HEK293 (cell line): ENCODE data around the gene DDR1.
A peak's percentile ranks its signal among the peaks of the same experiment; 100 is the strongest.

Experiments used
- CTCF ChIA-PET: fragments of 350-600 bp; formaldehyde crosslinking; extraction: SDS; loops from one replicate; lab custom pipeline; 2021; ENCODE audit warnings: antibody characterized with exemption; lab: Yijun Ruan, JAX
- POLR2A ChIA-PET: fragments of 300-600 bp; formaldehyde crosslinking; extraction: SDS; loops from one replicate; lab custom pipeline; 2020; ENCODE audit warnings: antibody characterized with exemption, inconsistent platforms; lab: Yijun Ruan, JAX
- H3K27ac ChIP-seq: fragments of 200-500 bp; sonication (Bioruptor generic); 2 replicates; pipeline ENCODE4 v1.5.1; 2014; ENCODE audit warnings: low read depth, low read length, control low read depth, inconsistent platforms; ENCODE audit errors: extremely low read depth
- H3K36me3 ChIP-seq, 2 experiments: fragments of 200-500 bp in 1 of 2; sonication (Bioruptor generic) in 1 of 2; 1 replicate in 1 of 2; 2 replicates in 1 of 2; pipeline ENCODE4 v1.5.1; 2014 to 2017; ENCODE audit warnings: inconsistent platforms in 2 of 2, low read length in 2 of 2; ENCODE audit not compliant: control insufficient read depth in 2 of 2, insufficient read depth in 1 of 2
- H3K4me1 ChIP-seq: fragments of 200-500 bp; sonication (Bioruptor generic); 2 replicates; pipeline ENCODE4 v1.5.1; 2014; ENCODE audit warnings: mild to moderate bottlenecking, low read length, inconsistent platforms; ENCODE audit not compliant: control insufficient read depth, insufficient read depth
- H3K4me3 ChIP-seq: 2 replicates; pipeline ENCODE4 v1.5.1; 2011; ENCODE audit warnings: low read depth, mild to moderate bottlenecking, control low read depth, low read length, moderate library complexity
- H3K9me3 ChIP-seq: fragments of 200-500 bp; sonication (Bioruptor generic); 2 replicates; pipeline ENCODE4 v1.5.1; 2014; ENCODE audit warnings: low read depth, low read length, inconsistent platforms; ENCODE audit not compliant: control insufficient read depth, insufficient read depth
- KLF10 ChIP-seq: fragments of 450-650 bp; IDR thresholded peaks from 2 replicates; pipeline ENCODE4 v1.5.1; 2018; ENCODE audit warnings: missing biosample characterization, mild to moderate bottlenecking, missing genetic modification characterization
- PRDM4 ChIP-seq: fragments of 450-650 bp; formaldehyde crosslinking; IDR thresholded peaks from 2 replicates; pipeline ENCODE4 v1.5.1; 2017; ENCODE audit warnings: missing biosample characterization, missing genetic modification characterization
- SP2 ChIP-seq: fragments of 450-650 bp; formaldehyde crosslinking; IDR thresholded peaks from 2 replicates; pipeline ENCODE4 v1.5.1; 2016; ENCODE audit warnings: missing biosample characterization, missing genetic modification characterization
- WT1 ChIP-seq: fragments of 450-650 bp; formaldehyde crosslinking; IDR thresholded peaks from 2 replicates; pipeline ENCODE4 v1.5.1; 2016; ENCODE audit warnings: missing biosample characterization, missing genetic modification characterization
- ZBTB1 ChIP-seq: fragments of 450-650 bp; formaldehyde crosslinking; IDR thresholded peaks from 2 replicates; pipeline ENCODE4 v1.5.1; 2016; ENCODE audit warnings: missing biosample characterization, missing genetic modification characterization
- ZBTB20 ChIP-seq: fragments of 450-650 bp; formaldehyde crosslinking; IDR thresholded peaks from 2 replicates; pipeline ENCODE4 v1.5.1; 2016; ENCODE audit warnings: missing biosample characterization, missing genetic modification characterization
- ZBTB44 ChIP-seq: fragments of 450-650 bp; IDR thresholded peaks from 2 replicates; pipeline ENCODE4 v1.5.1; 2018; ENCODE audit warnings: missing biosample characterization, mild to moderate bottlenecking, missing genetic modification characterization
- ZEB2 ChIP-seq: fragments of 450-650 bp; formaldehyde crosslinking; IDR thresholded peaks from 2 replicates; pipeline ENCODE4 v1.5.1; 2016; ENCODE audit warnings: missing biosample characterization, missing genetic modification characterization
- ZFP3 ChIP-seq: fragments of 450-650 bp; formaldehyde crosslinking; IDR thresholded peaks from 2 replicates; pipeline ENCODE4 v1.5.1; 2016; ENCODE audit warnings: low read depth, missing biosample characterization, missing genetic modification characterization
- ZNF121 ChIP-seq: fragments of 450-650 bp; formaldehyde crosslinking; IDR thresholded peaks from 2 replicates; pipeline ENCODE4 v1.5.1; 2016; ENCODE audit warnings: missing biosample characterization, missing genetic modification characterization
- ZNF23 ChIP-seq: fragments of 450-650 bp; formaldehyde crosslinking; IDR thresholded peaks from 2 replicates; pipeline ENCODE4 v1.5.1; 2016; ENCODE audit warnings: missing biosample characterization, missing genetic modification characterization, borderline replicate concordance
- ZNF274 ChIP-seq, 2 experiments: fragments of 200-500 bp in 1 of 2; fragments of 450-650 bp in 1 of 2; sonication (Bioruptor generic) in 1 of 2; formaldehyde crosslinking in 1 of 2; IDR thresholded peaks; 2 replicates each; pipeline versions ENCODE4 v1.5.1 to v1.6.1; 2014 to 2016; ENCODE audit warnings: borderline replicate concordance in 1 of 2, inconsistent platforms in 1 of 2, low read length in 1 of 2, missing biosample characterization in 1 of 2, missing genetic modification characterization in 1 of 2
- ZNF280D ChIP-seq: fragments of 450-650 bp; formaldehyde crosslinking; IDR thresholded peaks from 2 replicates; pipeline ENCODE4 v1.5.1; 2016; ENCODE audit warnings: missing biosample characterization, missing genetic modification characterization
- ZNF335 ChIP-seq: fragments of 450-650 bp; formaldehyde crosslinking; conservative IDR thresholded peaks from 2 replicates; pipeline ENCODE4 v1.5.1; 2016; ENCODE audit warnings: missing biosample characterization, missing genetic modification characterization
- ZNF341 ChIP-seq: fragments of 450-650 bp; formaldehyde crosslinking; IDR thresholded peaks from 2 replicates; pipeline ENCODE4; 2016; ENCODE audit warnings: low read depth, missing biosample characterization, missing genetic modification characterization
- ZNF366 ChIP-seq: fragments of 450-650 bp; formaldehyde crosslinking; conservative IDR thresholded peaks from 2 replicates; pipeline ENCODE4 v1.5.1; 2016; ENCODE audit warnings: missing biosample characterization, missing genetic modification characterization
- ZNF394 ChIP-seq: fragments of 450-650 bp; formaldehyde crosslinking; IDR thresholded peaks from 2 replicates; pipeline ENCODE4 v1.5.1; 2016; ENCODE audit warnings: missing biosample characterization, missing genetic modification characterization, mild to moderate bottlenecking, moderate library complexity, borderline replicate concordance
- ZNF513 ChIP-seq: fragments of 450-650 bp; IDR thresholded peaks from 2 replicates; pipeline ENCODE4 v1.5.1; 2018; ENCODE audit warnings: missing biosample characterization, missing genetic modification characterization
- ZNF530 ChIP-seq: fragments of 450-650 bp; formaldehyde crosslinking; IDR thresholded peaks from 2 replicates; pipeline ENCODE4 v1.5.1; 2016; ENCODE audit warnings: low read depth, missing biosample characterization, missing genetic modification characterization
- ZNF555 ChIP-seq: fragments of 450-650 bp; formaldehyde crosslinking; conservative IDR thresholded peaks from 2 replicates; pipeline ENCODE4 v1.5.1; 2017; ENCODE audit warnings: missing biosample characterization, mild to moderate bottlenecking, missing genetic modification characterization, inconsistent platforms
- ZNF600 ChIP-seq: fragments of 450-650 bp; formaldehyde crosslinking; IDR thresholded peaks from 2 replicates; pipeline ENCODE4 v1.5.1; 2016; ENCODE audit warnings: missing biosample characterization, missing genetic modification characterization
- ZNF704 ChIP-seq: fragments of 450-650 bp; formaldehyde crosslinking; IDR thresholded peaks from 2 replicates; pipeline ENCODE4 v1.5.1; 2016; ENCODE audit warnings: missing biosample characterization, missing genetic modification characterization
- ZNF76 ChIP-seq: fragments of 450-650 bp; formaldehyde crosslinking; IDR thresholded peaks from 2 replicates; pipeline ENCODE4; 2016; ENCODE audit warnings: low read depth, missing biosample characterization, missing genetic modification characterization, borderline replicate concordance
- ZSCAN18 ChIP-seq: fragments of 450-650 bp; formaldehyde crosslinking; IDR thresholded peaks from 2 replicates; pipeline ENCODE4 v1.5.1; 2016; ENCODE audit warnings: missing biosample characterization, missing genetic modification characterization

The DDR1 gene

GRCh38 chr6:30885999-30886896 is 1.9 kb downstream of the DDR1 start:
- ChIA-PET CTCF (interaction anchor here (0.5 to 14.8 kb wide), 11 partner anchors 9 to 345 kb away, joined by 3 to 332 read pairs (median 3); partner anchors contain the start of gene VARS2), POLR2A (interaction anchor here (0.6 to 2.9 kb wide), 6 partner anchors 10 to 155 kb away, joined by 3 to 24 read pairs (median 4); partner anchors contain the start of genes FLOT1, GTF2H4 and VARS2)
- Histone ChIP-seq H3K4me1 (peaks cover 35% of the 10 kb centered on the region), H3K9me3 (no peaks in the 10 kb centered on the region), H3K36me3 (peaks cover 0 to 27% of the 10 kb centered on the region in 2 experiments; a peak in 1 of 3 replicates), H3K4me3 (peak overlapping the region; percentile 47), H3K27ac (peak overlapping the region; percentile 69)
- TF ChIP-seq ZNF513 (tag by site-specific recombination) (no peak), ZNF280D (no peak), ZBTB1 (no peak), ZNF23 (no peak), ZSCAN18 (no peak), ZEB2 (0 out of 2 replicates have a peak, but pooled peaks have one; percentile 61), ZBTB44 (tag by site-specific recombination) (no peak), ZBTB20 (tag by site-specific recombination) (peak; percentile 81), ZNF600 (tag by site-specific recombination) (peak; percentile 7; the same call in 1 of the 2 replicates), ZNF76 (tag by site-specific recombination) (peak; percentile 59; the same call in 1 of the 2 replicates), ZNF704 (tag by site-specific recombination) (no peak), ZNF335 (tag by site-specific recombination) (peak; percentile 28), ZNF366 (tag by site-specific recombination) (peak; percentile 40), ZNF121 (tag by site-specific recombination) (no peak), ZNF555 (no peak), ZFP3 (no peak), WT1 (tag by site-specific recombination) (peak; percentile 78), ZNF274 (IDR thresholded peaks at IDR 0.05; ENCODE audit: low read length) (no peak), ZNF274 (tag by site-specific recombination; IDR thresholded peaks at IDR 0.05; ENCODE audit: borderline replicate concordance) (no peak), ZNF394 (tag by site-specific recombination) (peak; percentile 49; the same call in 1 of the 2 replicates), ZNF530 (tag by site-specific recombination) (no peak), KLF10 (peak; percentile 20; the same call in 1 of the 2 replicates), SP2 (peak; percentile 34; the same call in 1 of the 2 replicates), ZNF341 (tag by site-specific recombination) (peak; percentile 71), PRDM4 (tag by site-specific recombination) (no peak)
